ELR (cell line): ENCODE data around the gene SERINC2.
"Not testable (repeated sequence)": the region's sequence is repeated elsewhere in the genome, so short reads cannot be mapped to it uniquely, and the experiment has no call there.

Experiments used
- DNase-seq: peaks from one replicate; pipeline ENCODE4 v3.0.0-alpha.2; 2015; ENCODE audit warnings: low read depth

The SERINC2 gene

GRCh38 chr1:31414980-31415370 is 2.0 kb downstream of the SERINC2 start:
- DNase-seq, result no peak

GRCh38 chr1:31415658-31416057 is 2.6 kb downstream of the SERINC2 start:
- no peak for DNase-seq

- DNase-seq, result no peak
These were observed 3.2 kb downstream of the SERINC2 start for GRCh38 chr1:31416101-31416736.

GRCh38 chr1:31417148-31417547 is 4.1 kb downstream of the SERINC2 start:
- DNase-seq, result no peak

- DNase-seq, result no peak
These were observed 5.8 kb downstream of the SERINC2 start for GRCh38 chr1:31418626-31419323.

- DNase-seq, result no peak
These were observed 7.7 kb downstream of the SERINC2 start for GRCh38 chr1:31420716-31421115.

GRCh38 chr1:31421371-31422040 is 8.5 kb downstream of the SERINC2 start:
- peak; percentile 44 for DNase-seq

GRCh38 chr1:31422505-31423319 is 9.7 kb downstream of the SERINC2 start:
- peak; percentile 90 for DNase-seq

- no peak for DNase-seq
These were observed 10.5 kb downstream of the SERINC2 start for GRCh38 chr1:31423418-31423947.

- DNase-seq, result no peak
These were observed 11.6 kb downstream of the SERINC2 start for GRCh38 chr1:31424568-31424967.

GRCh38 chr1:31425301-31426081 is 12.5 kb downstream of the SERINC2 start:
- no peak for DNase-seq

GRCh38 chr1:31426249-31426922 is 13.4 kb downstream of the SERINC2 start:
- no peak for DNase-seq

GRCh38 chr1:31427322-31427721 is 14.3 kb downstream of the SERINC2 start:
- DNase-seq, result no peak

GRCh38 chr1:31428436-31429221 is 15.6 kb downstream of the SERINC2 start:
- DNase-seq, result no peak

- DNase-seq, result no peak
These were observed 16.6 kb downstream of the SERINC2 start for GRCh38 chr1:31429583-31429982.

- not testable (repeated sequence) for DNase-seq
These were observed 18.6 kb downstream of the SERINC2 start for GRCh38 chr1:31431351-31432257.

GRCh38 chr1:31432592-31433395 is 19.8 kb downstream of the SERINC2 start:
- DNase-seq, result no peak

GRCh38 chr1:31433396-31433930 is 20.4 kb downstream of the SERINC2 start:
- no peak for DNase-seq
